HTERT RPE-1 (cell line): ENCODE data around the gene ROPN1B.

Experiments used
- in situ Hi-C: fragments of 300-500 bp; cut with MboI; formaldehyde crosslinking; loops from 4 replicates; pipeline ENCODE4 v1.14.3; 2020; ENCODE audit warnings: low sequenced_read_pairs

The ROPN1B gene

GRCh38 chr3:126003447-126004190 is 34.6 kb downstream of the ROPN1B start:
- in situ Hi-C loops: no loop called here

GRCh38 chr3:126004217-126004616 is 35.2 kb downstream of the ROPN1B start:
- in situ Hi-C loops: no loop called here

GRCh38 chr3:126004692-126005091 is 35.7 kb downstream of the ROPN1B start:
- in situ Hi-C loops: no loop called here

GRCh38 chr3:126005951-126006350 is 37.0 kb downstream of the ROPN1B start:
- in situ Hi-C loops: no loop called here

- in situ Hi-C loops: no loop called here
Observed at GRCh38 chr3:126008219-126008618, 39.2 kb downstream of the ROPN1B start.

GRCh38 chr3:126009181-126009580 is 40.2 kb downstream of the ROPN1B start:
- in situ Hi-C loops: no loop called here

GRCh38 chr3:126013751-126014156 is 44.8 kb downstream of the ROPN1B start:
- in situ Hi-C loops: no loop called here

- in situ Hi-C loops: no loop called here
Observed at GRCh38 chr3:126014252-126014651, 45.3 kb downstream of the ROPN1B start.

- in situ Hi-C loops: no loop called here
Observed at GRCh38 chr3:126015075-126015474, 46.1 kb downstream of the ROPN1B start.

GRCh38 chr3:126016616-126017015 is 47.6 kb downstream of the ROPN1B start:
- in situ Hi-C loops: no loop called here

- in situ Hi-C loops: no loop called here
Observed at GRCh38 chr3:126017362-126017761, 48.4 kb downstream of the ROPN1B start.

- in situ Hi-C loops: no loop called here
Observed at GRCh38 chr3:126018545-126018944, 49.6 kb downstream of the ROPN1B start.

- in situ Hi-C loops: no loop called here
Observed at GRCh38 chr3:126018995-126019394, 50.0 kb downstream of the ROPN1B start.

- in situ Hi-C loops: no loop called here
Observed at GRCh38 chr3:126019683-126020082, 50.7 kb downstream of the ROPN1B start.

GRCh38 chr3:126021224-126021623 is 52.2 kb downstream of the ROPN1B start:
- in situ Hi-C loops: no loop called here

- in situ Hi-C loops: no loop called here
Observed at GRCh38 chr3:126021702-126022101, 52.7 kb downstream of the ROPN1B start.

- in situ Hi-C loops: no loop called here
Observed at GRCh38 chr3:126022741-126023359, 53.9 kb downstream of the ROPN1B start.

GRCh38 chr3:126023390-126023789 is 54.4 kb downstream of the ROPN1B start:
- in situ Hi-C loops: no loop called here

- in situ Hi-C loops: no loop called here
Observed at GRCh38 chr3:126024049-126024854, 55.3 kb downstream of the ROPN1B start.

GRCh38 chr3:126025116-126025729 is 56.2 kb downstream of the ROPN1B start:
- in situ Hi-C loops: no loop called here

GRCh38 chr3:126025862-126026261 is 56.9 kb downstream of the ROPN1B start:
- in situ Hi-C loops: no loop called here
